Tibial nerve (tissue), 4 donors: Measurements from ENCODE around the gene MPZL1. TPM values are rescaled to one million over a fixed set of nuclear protein-coding genes. Genes with fewer than 3 reads are reported as not detected.

Experiments used
- DNase-seq, 2 donors: peaks; one replicate each; pipeline ENCODE4 v3.0.0-alpha.2; 2019; ENCODE audit warnings: low spot score in 2 of 2
- H3K27ac ChIP-seq, 4 donors: fragments of 200-600 bp; sonication (generic) in 3 of 4; one replicate each; pipeline ENCODE4 v1.5.1; 2017 to 2019; ENCODE audit warnings: mild to moderate bottlenecking in 1 of 4
- H3K27me3 ChIP-seq, 2 donors: fragments of 200-600 bp; sonication (generic) in 1 of 2; one replicate each; pipeline versions ENCODE4 v1.5.1 to v1.6.0; 2017 to 2019
- H3K36me3 ChIP-seq, 3 donors: fragments of 200-600 bp; sonication (generic); one replicate each; pipeline ENCODE4 v1.5.1; 2018 to 2019
- H3K4me1 ChIP-seq, 4 donors: fragments of 200-600 bp; sonication (generic) in 3 of 4; one replicate each; pipeline ENCODE4 v1.5.1; 2017 to 2019
- H3K4me3 ChIP-seq, 4 donors: fragments of 200-600 bp; sonication (generic) in 3 of 4; one replicate each; pipeline ENCODE4 v1.5.1; 2017 to 2019; ENCODE audit warnings: mild to moderate bottlenecking in 1 of 4, moderate library complexity in 1 of 4
- H3K9me3 ChIP-seq, 4 donors: fragments of 200-600 bp; sonication (generic) in 3 of 4; one replicate each; pipeline ENCODE4 v1.5.1; 2017 to 2019
- EP300 ChIP-seq, 2 donors: sonication (generic); formaldehyde crosslinking; IDR thresholded peaks; one replicate each; pipeline ENCODE4 v1.6.1; 2017; ENCODE audit warnings: antibody characterized with exemption in 2 of 2, mild to moderate bottlenecking in 1 of 2
- POLR2A ChIP-seq, 2 donors: fragments of 450-650 bp; IDR thresholded peaks; one replicate each; pipeline ENCODE4 v1.6.1; 2017; ENCODE audit warnings: antibody characterized with exemption in 2 of 2, mild to moderate bottlenecking in 2 of 2, moderate library complexity in 2 of 2
- WGBS, 2 donors: methylation state at CpG; one replicate each; pipeline ENCODE4 v1.1.5; 2018; 5-methylcytosine and 5-hydroxymethylcytosine counted together
- total RNA-seq, 4 donors: library from RNA; depleted of rRNA; stranded (reverse); fragments of >200 nt; gene quantifications; one replicate each; pipeline ENCODE4 v1.1.0, GENCODE V29; 2016
- TF ChIP-seq, protein P1 (sequence below), 5 experiments: fragments of 200-600 bp in 3 of 5; fragments of 450-650 bp in 2 of 5; sonication (generic) in 3 of 5; IDR thresholded peaks; one replicate each; pipeline ENCODE4 v1.5.1; 2016 to 2019; ENCODE audit warnings: antibody characterized with exemption in 5 of 5, mild to moderate bottlenecking in 3 of 5, moderate library complexity in 2 of 5

The MPZL1 gene
- total RNA-seq, 4 donors from 2014 or later, result 50.1 to 76.0 (median 71.7) TPM

GRCh38 chr1:167681024-167681423, 40.8 kb upstream of the MPZL1 start:
- peak overlapping the region in 2 of 4 donors; percentile 0 to 26 for H3K27ac ChIP-seq
- DNase-seq, result no peak
- WGBS, 2 donors, result 57 to 60% methylated on average over 3 of the region's 3 CpGs
- TF ChIP-seq EP300 (IDR thresholded peaks at IDR 0.05) (no peak), POLR2A (IDR thresholded peaks at IDR 0.05) (no peak)
- TF ChIP-seq, protein P1, sequence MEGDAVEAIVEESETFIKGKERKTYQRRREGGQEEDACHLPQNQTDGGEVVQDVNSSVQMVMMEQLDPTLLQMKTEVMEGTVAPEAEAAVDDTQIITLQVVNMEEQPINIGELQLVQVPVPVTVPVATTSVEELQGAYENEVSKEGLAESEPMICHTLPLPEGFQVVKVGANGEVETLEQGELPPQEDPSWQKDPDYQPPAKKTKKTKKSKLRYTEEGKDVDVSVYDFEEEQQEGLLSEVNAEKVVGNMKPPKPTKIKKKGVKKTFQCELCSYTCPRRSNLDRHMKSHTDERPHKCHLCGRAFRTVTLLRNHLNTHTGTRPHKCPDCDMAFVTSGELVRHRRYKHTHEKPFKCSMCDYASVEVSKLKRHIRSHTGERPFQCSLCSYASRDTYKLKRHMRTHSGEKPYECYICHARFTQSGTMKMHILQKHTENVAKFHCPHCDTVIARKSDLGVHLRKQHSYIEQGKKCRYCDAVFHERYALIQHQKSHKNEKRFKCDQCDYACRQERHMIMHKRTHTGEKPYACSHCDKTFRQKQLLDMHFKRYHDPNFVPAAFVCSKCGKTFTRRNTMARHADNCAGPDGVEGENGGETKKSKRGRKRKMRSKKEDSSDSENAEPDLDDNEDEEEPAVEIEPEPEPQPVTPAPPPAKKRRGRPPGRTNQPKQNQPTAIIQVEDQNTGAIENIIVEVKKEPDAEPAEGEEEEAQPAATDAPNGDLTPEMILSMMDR (IDR thresholded peaks at IDR 0.05), result no peak
- H3K9me3 ChIP-seq, result no peaks in the 10 kb centered on the region
- peaks cover 0 to 13% (median 3%) of the 10 kb centered on the region in 4 donors for H3K4me1 ChIP-seq
- no peak overlapping the region for H3K4me3 ChIP-seq
- no peaks in the 10 kb centered on the region for H3K36me3 ChIP-seq
- no peaks in the 10 kb centered on the region for H3K27me3 ChIP-seq

GRCh38 chr1:167681451-167682098, 40.2 kb upstream of the MPZL1 start:
- DNase-seq, result no peak
- TF ChIP-seq, protein P1 (IDR thresholded peaks at IDR 0.05), result no peak
- no peak for TF ChIP-seq EP300 (IDR thresholded peaks at IDR 0.05)
- TF ChIP-seq POLR2A (IDR thresholded peaks at IDR 0.05), result no peak
- H3K4me3 ChIP-seq, result no peak overlapping the region
- H3K9me3 ChIP-seq, result no peaks in the 10 kb centered on the region
- 45 to 49% methylated on average over 5 of the region's 5 CpGs for WGBS, 2 donors
- H3K36me3 ChIP-seq, result no peaks in the 10 kb centered on the region
- peak overlapping the region in 2 of 4 donors; percentile 0 to 26 for H3K27ac ChIP-seq
- H3K4me1 ChIP-seq, result peaks cover 0 to 13% (median 3%) of the 10 kb centered on the region in 4 donors
- H3K27me3 ChIP-seq, result no peaks in the 10 kb centered on the region

DNA sequence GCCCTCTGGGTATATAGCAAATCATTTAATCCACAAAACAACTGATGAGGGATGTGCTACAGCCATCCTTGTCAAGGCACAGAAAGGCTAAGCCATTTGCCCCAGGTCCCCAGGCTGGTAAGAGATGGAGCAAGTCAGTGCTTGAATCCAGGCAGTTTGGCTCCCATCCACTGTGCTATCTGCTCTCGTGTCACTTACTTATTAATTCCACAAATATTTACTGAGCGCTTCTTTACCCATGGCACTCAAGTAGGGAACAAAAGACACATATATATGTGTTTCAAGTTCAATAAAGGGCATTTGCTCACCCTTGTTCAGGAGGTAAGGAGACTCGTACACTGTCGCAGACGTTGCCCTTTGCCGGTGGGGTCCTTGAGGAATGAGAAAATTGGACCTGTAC, 38.6 kb upstream of the MPZL1 start:
- Histone ChIP-seq H3K27ac (no peak overlapping the region), H3K27me3 (no peaks in the 10 kb centered on the region), H3K36me3 (no peaks in the 10 kb centered on the region), H3K4me3 (no peak overlapping the region), H3K4me1 (peaks cover 0 to 20% (median 3%) of the 10 kb centered on the region in 4 donors), H3K9me3 (no peaks in the 10 kb centered on the region)
- 78 to 82% methylated on average over 6 of the region's 6 CpGs for WGBS, 2 donors
- no peak for DNase-seq
- TF ChIP-seq EP300 (IDR thresholded peaks at IDR 0.05) (no peak), POLR2A (IDR thresholded peaks at IDR 0.05) (no peak)
- TF ChIP-seq, protein P1 (IDR thresholded peaks at IDR 0.05), result no peak

DNA sequence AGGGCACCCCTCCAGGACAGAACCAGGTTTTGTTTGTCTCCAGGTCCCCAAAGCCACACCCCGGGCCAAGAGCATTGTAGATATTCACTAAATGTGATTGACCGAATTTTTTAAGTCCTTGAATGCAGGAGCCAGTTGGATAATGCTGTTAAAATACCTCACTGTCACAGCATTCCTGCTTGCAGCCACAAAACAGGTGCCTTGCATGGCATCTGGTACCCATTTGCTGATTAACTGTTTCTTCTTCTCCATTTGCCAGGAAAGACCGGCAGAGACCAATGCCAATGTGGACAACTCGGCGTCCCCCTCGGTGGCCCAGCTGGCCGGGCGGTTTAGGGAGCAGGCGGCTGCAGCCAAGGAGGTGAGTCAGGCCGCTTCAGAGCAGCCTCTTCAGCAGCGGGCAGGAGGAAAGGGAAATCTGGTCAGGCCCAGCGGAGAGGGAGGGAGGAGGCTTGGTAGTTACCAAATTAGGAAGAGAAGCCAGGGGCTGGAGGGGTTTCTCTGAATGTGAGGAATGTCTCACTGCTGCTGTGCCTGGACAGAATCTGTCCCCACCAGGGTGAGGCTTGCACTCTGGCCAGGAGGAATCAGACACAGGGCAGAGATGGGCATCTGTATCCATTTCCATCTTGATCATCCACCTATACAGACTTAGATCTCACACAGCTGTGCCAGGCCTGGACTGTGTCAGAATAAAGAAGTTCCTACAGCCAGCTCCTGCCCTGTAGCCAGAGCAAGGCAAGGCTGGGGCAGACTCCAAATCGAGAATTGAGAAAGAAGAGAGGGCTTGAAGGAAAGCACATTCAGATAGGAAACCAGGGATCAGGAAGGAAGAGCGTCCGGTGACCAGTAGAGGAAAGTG, 37.9 kb upstream of the MPZL1 start:
- H3K4me3 ChIP-seq, result no peak overlapping the region
- no peaks in the 10 kb centered on the region for H3K27me3 ChIP-seq
- no peaks in the 10 kb centered on the region for H3K36me3 ChIP-seq
- H3K27ac ChIP-seq, result no peak overlapping the region
- no peak for DNase-seq
- WGBS, 2 donors, result 63 to 66% methylated on average over 15 of the region's 15 CpGs
- H3K9me3 ChIP-seq, result no peaks in the 10 kb centered on the region
- TF ChIP-seq EP300 (IDR thresholded peaks at IDR 0.05), result no peak
- no peak for TF ChIP-seq POLR2A (IDR thresholded peaks at IDR 0.05)
- TF ChIP-seq, protein P1 (IDR thresholded peaks at IDR 0.05), result no peak
- H3K4me1 ChIP-seq, result peaks cover 0 to 23% (median 3%) of the 10 kb centered on the region in 4 donors

DNA sequence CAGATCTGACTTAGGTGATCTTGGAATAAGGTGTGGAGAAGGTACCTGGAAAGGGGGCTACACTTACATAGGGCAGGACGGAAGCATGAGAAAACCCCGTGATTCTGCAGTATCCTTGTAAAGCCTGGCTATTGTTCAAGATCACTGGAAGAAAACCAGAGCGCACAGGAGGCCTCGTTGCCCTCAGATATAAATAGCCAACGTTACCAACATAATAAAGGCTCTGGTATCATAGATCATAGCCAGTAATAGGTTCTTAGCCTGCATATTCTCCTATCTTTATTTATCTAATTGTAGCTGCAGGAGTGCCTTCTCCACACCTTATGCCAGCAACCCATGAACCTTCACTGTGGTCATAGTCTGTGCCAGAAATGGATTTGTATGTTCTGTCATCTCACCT, 35.9 kb upstream of the MPZL1 start:
- H3K27ac ChIP-seq, result no peak overlapping the region
- WGBS, 2 donors, result 57 to 62% methylated on average over 5 of the region's 5 CpGs
- TF ChIP-seq, protein P1 (IDR thresholded peaks at IDR 0.05), result no peak
- TF ChIP-seq POLR2A (IDR thresholded peaks at IDR 0.05), result no peak
- no peak for DNase-seq
- H3K4me1 ChIP-seq, result peaks cover 0 to 23% (median 1%) of the 10 kb centered on the region in 4 donors
- H3K4me3 ChIP-seq, result no peak overlapping the region
- no peaks in the 10 kb centered on the region for H3K9me3 ChIP-seq
- no peaks in the 10 kb centered on the region for H3K36me3 ChIP-seq
- H3K27me3 ChIP-seq, result no peaks in the 10 kb centered on the region
